CD8-positive, alpha-beta memory T cell (primary cell): ENCODE data around the gene CFAP119. TPM values are rescaled to one million over a fixed set of nuclear protein-coding genes. Genes with fewer than 3 reads are reported as not detected.

Experiments used
- CTCF ChIA-PET: fragments of 350-600 bp; sonication (Branson Sonifier 250); formaldehyde crosslinking; loops from one replicate; lab custom pipeline; 2021; ENCODE audit warnings: antibody characterized with exemption; lab: Charles Lee
- POLR2A ChIA-PET: fragments of 350-600 bp; sonication (Branson Sonifier 250); formaldehyde crosslinking; loops from one replicate; lab custom pipeline; 2021; ENCODE audit warnings: antibody characterized with exemption; lab: Charles Lee
- DNase-seq, 5 donors: peaks; one replicate each; pipeline versions ENCODE4 v3.0.0 to v3.0.0-alpha.2; 2020 to 2022; ENCODE audit warnings: mixed read lengths in 1 of 5
- H3K27ac ChIP-seq: one replicate; pipeline ENCODE4 v1.7.0; 2013; ENCODE audit warnings: low read depth, mild to moderate bottlenecking, low read length, moderate library complexity
- H3K27me3 ChIP-seq: 2 replicates; pipeline ENCODE4 v1.7.0; 2013; ENCODE audit warnings: low read length, mild to moderate bottlenecking; ENCODE audit not compliant: insufficient read depth, poor library complexity, severe bottlenecking
- H3K36me3 ChIP-seq: 2 replicates; pipeline ENCODE4 v1.7.0; 2013; ENCODE audit warnings: mild to moderate bottlenecking, low read length, moderate library complexity; ENCODE audit not compliant: insufficient read depth
- H3K4me1 ChIP-seq: 2 replicates; pipeline ENCODE4 v1.7.0; 2013; ENCODE audit warnings: mild to moderate bottlenecking, low read length, moderate library complexity; ENCODE audit not compliant: insufficient read depth
- H3K4me3 ChIP-seq: 2 replicates; pipeline ENCODE4 v1.7.0; 2013; ENCODE audit warnings: mild to moderate bottlenecking, low read length
- H3K9me3 ChIP-seq: 2 replicates; pipeline ENCODE4 v1.7.0; 2013; ENCODE audit warnings: mild to moderate bottlenecking, low read length
- H3K27ac Mint-ChIP-seq, 8 donors: one replicate each; pipeline ENCODE4 v1.8.0; 2020 to 2021; ENCODE audit warnings: mixed read lengths in 8 of 8, mild to moderate bottlenecking in 6 of 8, inconsistent platforms in 3 of 8, moderate library complexity in 3 of 8
- H3K27me3 Mint-ChIP-seq, 2 donors: one replicate each; pipeline ENCODE4 v1.8.0; 2020 to 2021; ENCODE audit warnings: mixed read lengths in 2 of 2, mild to moderate bottlenecking in 1 of 2, moderate library complexity in 1 of 2
- H3K36me3 Mint-ChIP-seq, 3 donors: one replicate each; pipeline ENCODE4 v1.8.0; 2020 to 2021; ENCODE audit warnings: mixed read lengths in 3 of 3, inconsistent platforms in 1 of 3, mild to moderate bottlenecking in 1 of 3
- H3K4me1 Mint-ChIP-seq, 3 donors: one replicate each; pipeline ENCODE4 v1.8.0; 2020 to 2021; ENCODE audit warnings: mixed read lengths in 3 of 3, inconsistent platforms in 1 of 3, mild to moderate bottlenecking in 1 of 3
- H3K4me3 Mint-ChIP-seq, 7 donors: one replicate each; pipeline ENCODE4 v1.8.0; 2020 to 2021; ENCODE audit warnings: mixed read lengths in 7 of 7, mild to moderate bottlenecking in 6 of 7, moderate library complexity in 4 of 7, inconsistent platforms in 2 of 7
- H3K9me3 Mint-ChIP-seq, 5 donors: one replicate each; pipeline ENCODE4 v1.8.0; 2020 to 2022; ENCODE audit warnings: mixed read lengths in 5 of 5, mild to moderate bottlenecking in 3 of 5, moderate library complexity in 2 of 5, inconsistent platforms in 1 of 5
- polyA plus RNA-seq: library from polyadenylated mRNA; unstranded; fragments of 300-500 nt; fragmentation: Illumina TruSeq; gene quantifications from one replicate; pipeline ENCODE4 v1.2.3, GENCODE V29; 2021
- total RNA-seq, 2 experiments: library from RNA; stranded (reverse); gene quantifications; one replicate each; pipeline ENCODE4 v1.2.3, GENCODE V29; 2021

CFAP119 gene
- total and polyA plus RNA-seq, 3 experiments from 2014 or later, result 0.25 to 6.9 (median 6.5) TPM

GRCh38 chr16:30797670-30798309 is 35.9 kb upstream of the CFAP119 start:
- ChIA-PET CTCF (no interaction called here), POLR2A (no interaction called here)
- Mint-ChIP-seq H3K36me3 (no peaks in the 10 kb centered on the region), H3K4me3 (no peak overlapping the region), H3K9me3 (no peaks in the 10 kb centered on the region), H3K27ac (no peak overlapping the region), H3K27me3 (peaks cover 0 to 3% of the 10 kb centered on the region in 2 donors), H3K4me1 (no peaks in the 10 kb centered on the region)
- Histone ChIP-seq H3K4me3 (no peak overlapping the region), H3K27ac (no peak overlapping the region), H3K4me1 (no peaks in the 10 kb centered on the region), H3K27me3 (no peaks in the 10 kb centered on the region), H3K9me3 (no peaks in the 10 kb centered on the region), H3K36me3 (no peaks in the 10 kb centered on the region)
- no peak for DNase-seq

- Mint-ChIP-seq H3K27me3 (peaks cover 0 to 2% of the 10 kb centered on the region in 2 donors), H3K4me3 (no peak overlapping the region), H3K27ac (no peak overlapping the region), H3K4me1 (no peaks in the 10 kb centered on the region), H3K9me3 (no peaks in the 10 kb centered on the region), H3K36me3 (no peaks in the 10 kb centered on the region)
- H3K36me3 ChIP-seq, result no peaks in the 10 kb centered on the region
- no peak overlapping the region for H3K4me3 ChIP-seq
- POLR2A ChIA-PET, result interaction anchor here (1.1 kb wide), 1 partner anchor 77 kb away, joined by 6 read pairs; no protein-coding TSS in a partner anchor
- no peaks in the 10 kb centered on the region for H3K4me1 ChIP-seq
- no peak for DNase-seq
- no peak overlapping the region for H3K27ac ChIP-seq
- H3K9me3 ChIP-seq, result no peaks in the 10 kb centered on the region
- H3K27me3 ChIP-seq, result no peaks in the 10 kb centered on the region
- CTCF ChIA-PET, result interaction anchor here (1.5 kb wide), 1 partner anchor 10 kb away, joined by 3 read pairs; no protein-coding TSS in a partner anchor
Measured at GRCh38 chr16:30794634-30795033, 32.8 kb upstream of the CFAP119 start.

DNA sequence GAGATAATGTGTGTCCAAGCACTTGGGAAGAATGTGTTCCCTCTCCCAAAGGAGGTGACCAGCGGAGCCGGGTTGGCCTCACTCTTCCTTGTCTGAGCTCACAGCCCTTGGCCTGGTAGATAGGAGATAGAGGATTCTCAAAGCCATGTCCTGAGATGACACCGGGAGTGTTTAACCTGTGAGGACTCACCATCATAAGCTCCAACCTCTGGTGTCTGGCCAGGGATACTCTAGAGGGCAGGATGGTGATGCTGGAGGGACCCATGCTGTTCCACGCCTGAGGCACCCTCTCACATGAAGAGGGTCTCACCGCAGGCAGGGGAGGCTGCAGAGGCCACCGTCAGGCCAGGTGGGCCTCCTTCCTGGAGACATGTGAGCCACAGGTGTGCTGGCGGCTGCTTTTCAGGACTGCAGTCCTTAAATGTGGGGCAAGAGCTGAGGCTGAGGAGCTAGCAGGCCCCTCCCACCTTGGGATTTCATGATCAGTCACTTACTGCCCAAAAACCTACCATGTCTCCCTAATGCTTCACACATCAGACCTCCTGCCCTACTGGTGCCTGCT is 31.7 kb upstream of the CFAP119 start:
- ChIA-PET POLR2A (interaction anchor here (0.7 kb wide), 1 partner anchor 109 kb away, joined by 5 read pairs; no protein-coding TSS in a partner anchor), CTCF (interaction anchor here (1.5 kb wide), 1 partner anchor 11 kb away, joined by 3 read pairs; no protein-coding TSS in a partner anchor)
- H3K27me3 Mint-ChIP-seq, result peaks cover 0 to 6% of the 10 kb centered on the region in 2 donors
- Histone ChIP-seq H3K36me3 (no peaks in the 10 kb centered on the region), H3K27ac (no peak overlapping the region), H3K4me3 (no peak overlapping the region), H3K4me1 (no peaks in the 10 kb centered on the region), H3K27me3 (no peaks in the 10 kb centered on the region), H3K9me3 (no peaks in the 10 kb centered on the region)
- H3K4me3 Mint-ChIP-seq, result no peak overlapping the region
- H3K36me3 Mint-ChIP-seq, result no peaks in the 10 kb centered on the region
- no peak overlapping the region for H3K27ac Mint-ChIP-seq
- no peak for DNase-seq
- H3K9me3 Mint-ChIP-seq, result no peaks in the 10 kb centered on the region
- H3K4me1 Mint-ChIP-seq, result no peaks in the 10 kb centered on the region

DNA sequence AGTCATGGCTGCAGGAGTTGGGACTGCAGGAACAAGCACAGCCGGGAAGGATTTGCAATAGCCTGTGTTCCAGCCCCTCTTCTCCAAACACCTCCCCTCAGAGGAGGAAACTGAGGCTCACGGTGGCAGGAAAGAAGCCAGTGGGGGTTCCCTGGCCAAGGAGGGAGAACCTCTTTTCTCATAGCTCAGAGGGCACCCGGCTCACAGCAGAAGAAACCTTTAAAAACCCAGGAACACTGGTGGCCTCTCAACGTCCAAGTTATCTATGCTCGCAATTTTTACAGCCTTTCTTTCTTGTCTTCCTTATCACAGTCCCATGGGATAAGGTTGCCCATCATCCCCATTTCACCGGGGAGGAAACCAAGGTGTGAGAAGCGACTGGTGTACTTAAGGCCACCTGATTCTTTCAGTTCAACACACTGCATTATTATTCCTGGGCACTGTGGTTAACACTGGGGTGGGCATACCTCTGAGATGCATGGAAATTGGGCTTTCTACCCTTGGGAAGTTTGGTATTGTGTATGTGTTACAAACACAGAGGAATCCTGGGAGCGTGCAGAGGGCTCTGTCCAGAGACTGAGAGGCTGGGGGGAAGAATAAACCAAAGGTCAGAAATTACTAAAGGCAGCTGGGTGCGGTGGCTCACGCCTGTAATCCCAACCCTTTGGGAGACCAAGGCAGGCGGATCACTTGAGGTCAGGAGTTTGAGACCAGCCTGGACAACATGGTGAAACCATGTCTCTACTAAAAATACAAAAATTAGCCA is 25.9 kb upstream of the CFAP119 start:
- no peaks in the 10 kb centered on the region for H3K36me3 ChIP-seq
- H3K4me1 ChIP-seq, result peaks cover 14% of the 10 kb centered on the region
- Mint-ChIP-seq H3K27ac (peak overlapping the region in 3 of 8 donors; percentile 19 to 60 (median 27)), H3K9me3 (no peaks in the 10 kb centered on the region), H3K4me3 (peak overlapping the region; percentile 74 to 87 (median 79)), H3K27me3 (peaks cover 14 to 16% of the 10 kb centered on the region in 2 donors), H3K4me1 (peaks cover 9 to 24% (median 13%) of the 10 kb centered on the region in 3 donors), H3K36me3 (peaks cover 0 to 10% (median 2%) of the 10 kb centered on the region in 3 donors)
- POLR2A ChIA-PET, result interaction anchor here (1.6 kb wide), 1 partner anchor 17 kb away, joined by 5 read pairs; no protein-coding TSS in a partner anchor
- CTCF ChIA-PET, result interaction anchor here (0.6 to 1.6 kb wide), 2 partner anchors 13 to 17 kb away, joined by 3 read pairs; no protein-coding TSS in a partner anchor
- H3K27ac ChIP-seq, result peak overlapping the region; percentile 59
- no peak for DNase-seq
- peak overlapping the region; percentile 63 for H3K4me3 ChIP-seq
- peaks cover 7% of the 10 kb centered on the region for H3K27me3 ChIP-seq
- no peaks in the 10 kb centered on the region for H3K9me3 ChIP-seq

DNA sequence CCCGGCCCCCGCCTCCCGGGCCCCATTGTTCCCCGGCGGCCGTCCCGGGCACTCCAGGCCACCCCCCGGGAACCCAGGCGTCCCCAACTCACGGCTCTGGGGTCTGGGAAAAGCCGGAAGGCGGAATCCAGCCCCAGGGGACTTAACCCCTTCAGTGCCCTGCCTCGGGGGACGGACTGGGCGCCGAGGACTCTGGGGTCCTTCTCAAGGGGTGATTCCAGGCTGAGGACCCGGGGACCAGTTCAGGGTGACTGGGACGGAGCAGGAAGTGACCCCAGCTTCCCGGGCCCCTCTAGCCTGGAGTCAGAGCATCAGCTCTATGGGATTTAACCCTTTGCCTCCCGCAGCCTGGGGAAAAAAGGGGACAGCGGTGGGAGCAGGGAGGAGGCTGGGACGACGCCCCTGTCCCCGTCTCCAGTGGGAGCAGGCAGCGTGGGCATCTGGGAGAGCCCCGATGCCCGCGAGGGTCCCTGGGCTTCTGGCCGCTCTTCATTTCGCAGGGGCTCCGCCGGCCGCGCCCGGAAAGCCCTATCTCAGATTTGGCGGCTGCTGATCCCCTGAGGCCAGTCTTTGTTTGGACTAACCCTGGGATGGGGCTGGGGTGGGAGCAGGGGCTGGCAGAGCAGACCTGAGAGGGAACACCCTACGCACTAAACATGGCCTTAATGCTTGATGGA is 25.2 kb upstream of the CFAP119 start, which contains the start of gene ZNF629:
Gene ZNF629, minus strand, starts transcription at position 270 of the 677 bp plus-strand sequence. CDS start 2,723 bp downstream, outside the sequence.
- peaks cover 7% of the 10 kb centered on the region for H3K27me3 ChIP-seq
- peak within 1 kb of the TSS; percentile 59 for H3K27ac ChIP-seq
- peaks cover 9 to 24% (median 13%) of the 10 kb centered on the region in 3 donors for H3K4me1 Mint-ChIP-seq
- H3K36me3 Mint-ChIP-seq, result peaks cover 0 to 11% (median 2%) of the 10 kb centered on the region in 3 donors
- peak within 1 kb of the TSS; percentile 63 for H3K4me3 ChIP-seq
- peaks cover 14 to 16% of the 10 kb centered on the region in 2 donors for H3K27me3 Mint-ChIP-seq
- H3K27ac Mint-ChIP-seq, result peak within 1 kb of the TSS in 5 of 8 donors; percentile 19 to 88 (median 33)
- peaks cover 14% of the 10 kb centered on the region for H3K4me1 ChIP-seq
- no peaks in the 10 kb centered on the region for H3K36me3 ChIP-seq
- no peaks in the 10 kb centered on the region for H3K9me3 ChIP-seq
- CTCF ChIA-PET, result interaction anchor here (0.6 to 1.6 kb wide), 2 partner anchors 13 to 18 kb away, joined by 3 read pairs; no protein-coding TSS in a partner anchor
- no peaks in the 10 kb centered on the region for H3K9me3 Mint-ChIP-seq
- H3K4me3 Mint-ChIP-seq, result peak within 1 kb of the TSS; percentile 74 to 87 (median 79)
- peak in 1 of 5 donors; percentile 36 for DNase-seq
- POLR2A ChIA-PET, result interaction anchor here (1.6 kb wide), 1 partner anchor 18 kb away, joined by 5 read pairs; no protein-coding TSS in a partner anchor

- H3K36me3 ChIP-seq, result no peaks in the 10 kb centered on the region
- H3K27me3 ChIP-seq, result peaks cover 7% of the 10 kb centered on the region
- CTCF ChIA-PET, result interaction anchor here (0.9 to 1.6 kb wide), 2 partner anchors 19 kb away, joined by 3 read pairs; no protein-coding TSS in a partner anchor
- no peak overlapping the region for H3K4me3 ChIP-seq
- Mint-ChIP-seq H3K9me3 (no peaks in the 10 kb centered on the region), H3K4me1 (peaks cover 9 to 24% (median 13%) of the 10 kb centered on the region in 3 donors), H3K36me3 (peaks cover 0 to 11% (median 2%) of the 10 kb centered on the region in 3 donors), H3K27ac (peak overlapping the region in 1 of 8 donors; percentile 88), H3K4me3 (peak overlapping the region; percentile 13 to 74 (median 70)), H3K27me3 (peaks cover 14 to 16% of the 10 kb centered on the region in 2 donors)
- H3K27ac ChIP-seq, result peak overlapping the region; percentile 31
- peaks cover 14% of the 10 kb centered on the region for H3K4me1 ChIP-seq
- POLR2A ChIA-PET, result interaction anchor here (1.6 kb wide), 1 partner anchor 19 kb away, joined by 5 read pairs; no protein-coding TSS in a partner anchor
- DNase-seq, result no peak
- H3K9me3 ChIP-seq, result no peaks in the 10 kb centered on the region
Measured at GRCh38 chr16:30786115-30786935, 24.5 kb upstream of the CFAP119 start.
